OCI-LY7 (cell line): ENCODE data around the gene FANCC. TPM values are rescaled to one million over a fixed set of nuclear protein-coding genes. Genes with fewer than 3 reads are reported as not detected.

ENCODE experiments used
- BruUV-seq: library from RNA; stranded (reverse); fragments of 400-500 nt; replicated peaks from 2 replicates; lab custom pipeline; 2021; lab: Mats Ljungman, UMichigan
- CTCF ChIA-PET: fragments of 300-600 bp; sonication (Branson Sonifier 250); formaldehyde crosslinking; loops from one replicate; lab custom pipeline; 2022; ENCODE audit warnings: antibody characterized with exemption; ENCODE audit not compliant: unreplicated experiment; lab: Charles Lee
- POLR2A ChIA-PET: fragments of 300-600 bp; sonication (Branson Sonifier 250); formaldehyde crosslinking; loops from one replicate; lab custom pipeline; 2022; ENCODE audit warnings: antibody characterized with exemption; lab: Charles Lee
- DNase-seq: peaks from one replicate; pipeline ENCODE4 v3.0.0-alpha.2; 2015; ENCODE audit warnings: low spot score
- H2AFZ ChIP-seq: fragments of 200-600 bp; sonication (generic), shearing (Covaris generic); 2 replicates; pipeline ENCODE4 v1.6.1; 2014; ENCODE audit warnings: mild to moderate bottlenecking, antibody characterized with exemption, low read length, moderate library complexity
- H3K27ac ChIP-seq: fragments of 200-600 bp; sonication (generic); 2 replicates; pipeline ENCODE4 v1.5.1; 2014; ENCODE audit warnings: mixed run types, low read depth, mild to moderate bottlenecking, moderate library complexity, low read length, inconsistent platforms; ENCODE audit not compliant: poor library complexity, severe bottlenecking
- H3K36me3 ChIP-seq: fragments of 200-600 bp; sonication (generic); 2 replicates; pipeline ENCODE4 v1.6.1; 2014; ENCODE audit warnings: mild to moderate bottlenecking, antibody characterized with exemption, low read length, moderate library complexity, mixed read lengths; ENCODE audit not compliant: insufficient read depth
- H3K4me1 ChIP-seq: fragments of 200-600 bp; sonication (generic); 2 replicates; pipeline ENCODE4 v1.5.1; 2014; ENCODE audit warnings: mild to moderate bottlenecking, low read length; ENCODE audit not compliant: insufficient read depth, poor library complexity, severe bottlenecking
- H3K4me2 ChIP-seq: fragments of 200-600 bp; sonication (generic); 2 replicates; pipeline ENCODE4 v1.6.1; 2014; ENCODE audit warnings: mild to moderate bottlenecking, low read length
- H3K4me3 ChIP-seq: fragments of 200-600 bp; sonication (generic); 2 replicates; pipeline ENCODE4 v1.5.1; 2014; ENCODE audit warnings: mild to moderate bottlenecking, low read depth, low read length; ENCODE audit not compliant: poor library complexity, severe bottlenecking
- H3K79me2 ChIP-seq: fragments of 200-600 bp; sonication (generic); 2 replicates; pipeline ENCODE4 v1.6.1; 2016; ENCODE audit warnings: low read depth, mild to moderate bottlenecking, low read length, moderate library complexity, mixed read lengths; ENCODE audit not compliant: insufficient read depth
- H3K9me2 ChIP-seq: fragments of 200-600 bp; sonication (generic); 2 replicates; pipeline ENCODE4 v1.6.1; 2016; ENCODE audit warnings: mild to moderate bottlenecking, low read length, mixed read lengths; ENCODE audit not compliant: insufficient read depth
- H3K9me3 ChIP-seq: fragments of 200-600 bp; sonication (generic); 2 replicates; pipeline ENCODE4 v1.6.1; 2014; ENCODE audit warnings: mild to moderate bottlenecking, mixed run types, low read length, mixed read lengths
- H4K20me1 ChIP-seq: fragments of 200-600 bp; sonication (generic); 2 replicates; pipeline ENCODE4 v1.6.1; 2014; ENCODE audit warnings: mild to moderate bottlenecking, antibody characterized with exemption, low read length, moderate library complexity, mixed read lengths; ENCODE audit not compliant: insufficient read depth
- EZH2phosphoT487 ChIP-seq: fragments of 200-600 bp; sonication (generic); IDR thresholded peaks from 2 replicates; pipeline ENCODE4 v1.6.1; 2018; ENCODE audit warnings: low read depth, borderline replicate concordance, mild to moderate bottlenecking, mixed run types, antibody characterized with exemption, low read length, moderate library complexity, mixed read lengths
- intact Hi-C: fragments of 100-400 bp; cut with micrococcal nuclease; formaldehyde crosslinking; loops from one replicate; pipeline ENCODE4 v1.10.0; 2022; ENCODE audit not compliant: unreplicated experiment
- total RNA-seq, 2 experiments: library from RNA; depleted of rRNA in 1 of 2; stranded (reverse); fragments of >200 nt in 1 of 2; shearing (Covaris generic) in 1 of 2; gene quantifications; 2 replicates each; pipeline ENCODE4 v1.2.3, GENCODE V29; 2014 to 2022
- TF ChIP-seq, protein P1 (sequence below): fragments of 200-600 bp; sonication (generic); conservative IDR thresholded peaks from 2 replicates; pipeline ENCODE4 v1.5.1; 2014; ENCODE audit warnings: mild to moderate bottlenecking, antibody characterized with exemption, low read length, moderate library complexity, mixed read lengths

FANCC gene
- total RNA-seq, 2 experiments from 2014 or later: 13.9 to 28.7 TPM

GRCh38 chr9:95107001-95107749, 210.3 kb downstream of the FANCC start:
- ChIA-PET POLR2A (no interaction called here), CTCF (no interaction called here)
- H3K9me2 ChIP-seq: no peaks in the 10 kb centered on the region
- H3K36me3 ChIP-seq: peaks cover 5% of the 10 kb centered on the region
- BruUV-seq: no TSS peak
- H3K4me2 ChIP-seq: no peak overlapping the region
- no peaks in the 10 kb centered on the region for H3K79me2 ChIP-seq
- no peak overlapping the region for H3K4me3 ChIP-seq
- no peak overlapping the region for H3K27ac ChIP-seq
- H3K4me1 ChIP-seq: no peaks in the 10 kb centered on the region
- intact Hi-C loops: no loop called here
- TF ChIP-seq EZH2phosphoT487: no peak
- TF ChIP-seq, protein P1, sequence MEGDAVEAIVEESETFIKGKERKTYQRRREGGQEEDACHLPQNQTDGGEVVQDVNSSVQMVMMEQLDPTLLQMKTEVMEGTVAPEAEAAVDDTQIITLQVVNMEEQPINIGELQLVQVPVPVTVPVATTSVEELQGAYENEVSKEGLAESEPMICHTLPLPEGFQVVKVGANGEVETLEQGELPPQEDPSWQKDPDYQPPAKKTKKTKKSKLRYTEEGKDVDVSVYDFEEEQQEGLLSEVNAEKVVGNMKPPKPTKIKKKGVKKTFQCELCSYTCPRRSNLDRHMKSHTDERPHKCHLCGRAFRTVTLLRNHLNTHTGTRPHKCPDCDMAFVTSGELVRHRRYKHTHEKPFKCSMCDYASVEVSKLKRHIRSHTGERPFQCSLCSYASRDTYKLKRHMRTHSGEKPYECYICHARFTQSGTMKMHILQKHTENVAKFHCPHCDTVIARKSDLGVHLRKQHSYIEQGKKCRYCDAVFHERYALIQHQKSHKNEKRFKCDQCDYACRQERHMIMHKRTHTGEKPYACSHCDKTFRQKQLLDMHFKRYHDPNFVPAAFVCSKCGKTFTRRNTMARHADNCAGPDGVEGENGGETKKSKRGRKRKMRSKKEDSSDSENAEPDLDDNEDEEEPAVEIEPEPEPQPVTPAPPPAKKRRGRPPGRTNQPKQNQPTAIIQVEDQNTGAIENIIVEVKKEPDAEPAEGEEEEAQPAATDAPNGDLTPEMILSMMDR: no peak
- H3K9me3 ChIP-seq: no peaks in the 10 kb centered on the region
- no peak overlapping the region for H2AFZ ChIP-seq
- no peaks in the 10 kb centered on the region for H4K20me1 ChIP-seq
- DNase-seq: no peak

GRCh38 chr9:95105519-95106287, 211.8 kb downstream of the FANCC start:
- Histone ChIP-seq H3K36me3 (peaks cover 5% of the 10 kb centered on the region), H3K4me2 (no peak overlapping the region), H3K9me2 (no peaks in the 10 kb centered on the region), H3K9me3 (no peaks in the 10 kb centered on the region), H2AFZ (no peak overlapping the region), H3K27ac (no peak overlapping the region), H3K4me1 (no peaks in the 10 kb centered on the region), H4K20me1 (no peaks in the 10 kb centered on the region), H3K79me2 (no peaks in the 10 kb centered on the region), H3K4me3 (no peak overlapping the region)
- intact Hi-C loops: no loop called here
- POLR2A ChIA-PET: no interaction called here
- BruUV-seq: no TSS peak
- CTCF ChIA-PET: no interaction called here
- DNase-seq: no peak
- no peak for TF ChIP-seq EZH2phosphoT487
- TF ChIP-seq, protein P1: no peak

- intact Hi-C loops: no loop called here
- Histone ChIP-seq H3K79me2 (no peaks in the 10 kb centered on the region), H3K4me1 (no peaks in the 10 kb centered on the region), H4K20me1 (no peaks in the 10 kb centered on the region), H3K4me3 (no peak overlapping the region), H3K9me2 (no peaks in the 10 kb centered on the region), H2AFZ (no peak overlapping the region), H3K27ac (no peak overlapping the region), H3K36me3 (peaks cover 5% of the 10 kb centered on the region), H3K9me3 (no peaks in the 10 kb centered on the region), H3K4me2 (no peak overlapping the region)
- no peak for DNase-seq
- ChIA-PET POLR2A (no interaction called here), CTCF (no interaction called here)
- TF ChIP-seq, protein P1: no peak
- TF ChIP-seq EZH2phosphoT487: no peak
- BruUV-seq: no TSS peak
Observed at GRCh38 chr9:95104980-95105379, 212.5 kb downstream of the FANCC start.
